HepG2 (cell line): ENCODE data around the gene CYBC1. TPM values are rescaled to one million over a fixed set of nuclear protein-coding genes. Genes with fewer than 3 reads are reported as not detected.

Experiments used
- FOXA1 ChIP-seq, 2 experiments: fragments of 450-650 bp in 1 of 2; sonication (generic) in 1 of 2; formaldehyde crosslinking in 1 of 2; IDR thresholded peaks; 2 replicates each; pipeline versions ENCODE4 v1.4.0 to v1.6.1; 2016 to 2020; ENCODE audit warnings: missing genetic modification reagents in 1 of 2
- KDM5B ChIP-seq: sonication (generic); formaldehyde crosslinking; IDR thresholded peaks from 2 replicates; pipeline ENCODE4 v1.4.0; 2020; ENCODE audit warnings: missing genetic modification reagents, mild to moderate bottlenecking, borderline replicate concordance
- KIAA2018 ChIP-seq: sonication (generic); formaldehyde crosslinking; IDR thresholded peaks from 2 replicates; pipeline ENCODE4 v1.5.0; 2020; ENCODE audit warnings: mild to moderate bottlenecking, missing genetic modification reagents, borderline replicate concordance
- POGZ ChIP-seq: sonication (generic); formaldehyde crosslinking; IDR thresholded peaks from 2 replicates; pipeline ENCODE4 v1.4.0; 2020; ENCODE audit warnings: mild to moderate bottlenecking, missing genetic modification reagents
- ZNF788 ChIP-seq: sonication (generic); formaldehyde crosslinking; IDR thresholded peaks from 2 replicates; pipeline ENCODE4 v1.5.0; 2020; ENCODE audit warnings: mild to moderate bottlenecking, missing genetic modification reagents, borderline replicate concordance
- polyA plus RNA-seq, 8 experiments: library from polyadenylated mRNA; depleted of rRNA in 3 of 8; stranded (reverse) in 7 of 8; unstranded in 1 of 8; fragments of >200 nt; fragmentation: Illumina TruSeq in 4 of 8; extraction: Trizol in 4 of 8; gene quantifications; 2 replicates each; pipeline versions ENCODE4 v1.2.1 to v1.2.3, GENCODE V29; 2011 to 2016; ENCODE audit warnings: low read depth in 4 of 8, missing spikeins in 1 of 8, mixed read lengths in 1 of 8; ENCODE audit not compliant: insufficient read depth in 1 of 8
- total RNA-seq, 5 experiments: library from RNA; depleted of rRNA; stranded (reverse); fragments of >200 nt; fragmentation: Illumina TruSeq; extraction: Trizol; gene quantifications; 2 replicates each; pipeline ENCODE4 v1.2.3, GENCODE V29; 2016; ENCODE audit warnings: low read depth in 1 of 5
- TF ChIP-seq, protein P1 (sequence below): sonication (generic); formaldehyde crosslinking; IDR thresholded peaks from 2 replicates; pipeline ENCODE4 v1.9.0; 2021; ENCODE audit warnings: mild to moderate bottlenecking, missing genetic modification reagents
- TF ChIP-seq, protein P2 (sequence below): sonication (generic); formaldehyde crosslinking; IDR thresholded peaks from 2 replicates; pipeline ENCODE4 v1.9.0; 2021; ENCODE audit warnings: missing genetic modification reagents, mild to moderate bottlenecking, borderline replicate concordance

The CYBC1 gene
- total and polyA plus RNA-seq, 2 of the 13 experiments (the other 11 are each of a cell fraction or from before 2014, with no cell fraction given): 43.4 to 44.1 TPM

GRCh38 chr17:82414548-82415281 lies 35.8 kb downstream of the CYBC1 start (continued):
- TF ChIP-seq KIAA2018 (no peak), KDM5B (CRISPR knock-in tag) (peak; percentile 94), ZNF788 (CRISPR knock-in tag) (peak; percentile 47; the same call in 1 of the 2 replicates), POGZ (CRISPR knock-in tag) (no peak), FOXA1 (IDR thresholded peaks at IDR 0.05) (no peak), FOXA1 (CRISPR knock-in tag; IDR thresholded peaks at IDR 0.05) (no peak)
- TF ChIP-seq, protein P1, sequence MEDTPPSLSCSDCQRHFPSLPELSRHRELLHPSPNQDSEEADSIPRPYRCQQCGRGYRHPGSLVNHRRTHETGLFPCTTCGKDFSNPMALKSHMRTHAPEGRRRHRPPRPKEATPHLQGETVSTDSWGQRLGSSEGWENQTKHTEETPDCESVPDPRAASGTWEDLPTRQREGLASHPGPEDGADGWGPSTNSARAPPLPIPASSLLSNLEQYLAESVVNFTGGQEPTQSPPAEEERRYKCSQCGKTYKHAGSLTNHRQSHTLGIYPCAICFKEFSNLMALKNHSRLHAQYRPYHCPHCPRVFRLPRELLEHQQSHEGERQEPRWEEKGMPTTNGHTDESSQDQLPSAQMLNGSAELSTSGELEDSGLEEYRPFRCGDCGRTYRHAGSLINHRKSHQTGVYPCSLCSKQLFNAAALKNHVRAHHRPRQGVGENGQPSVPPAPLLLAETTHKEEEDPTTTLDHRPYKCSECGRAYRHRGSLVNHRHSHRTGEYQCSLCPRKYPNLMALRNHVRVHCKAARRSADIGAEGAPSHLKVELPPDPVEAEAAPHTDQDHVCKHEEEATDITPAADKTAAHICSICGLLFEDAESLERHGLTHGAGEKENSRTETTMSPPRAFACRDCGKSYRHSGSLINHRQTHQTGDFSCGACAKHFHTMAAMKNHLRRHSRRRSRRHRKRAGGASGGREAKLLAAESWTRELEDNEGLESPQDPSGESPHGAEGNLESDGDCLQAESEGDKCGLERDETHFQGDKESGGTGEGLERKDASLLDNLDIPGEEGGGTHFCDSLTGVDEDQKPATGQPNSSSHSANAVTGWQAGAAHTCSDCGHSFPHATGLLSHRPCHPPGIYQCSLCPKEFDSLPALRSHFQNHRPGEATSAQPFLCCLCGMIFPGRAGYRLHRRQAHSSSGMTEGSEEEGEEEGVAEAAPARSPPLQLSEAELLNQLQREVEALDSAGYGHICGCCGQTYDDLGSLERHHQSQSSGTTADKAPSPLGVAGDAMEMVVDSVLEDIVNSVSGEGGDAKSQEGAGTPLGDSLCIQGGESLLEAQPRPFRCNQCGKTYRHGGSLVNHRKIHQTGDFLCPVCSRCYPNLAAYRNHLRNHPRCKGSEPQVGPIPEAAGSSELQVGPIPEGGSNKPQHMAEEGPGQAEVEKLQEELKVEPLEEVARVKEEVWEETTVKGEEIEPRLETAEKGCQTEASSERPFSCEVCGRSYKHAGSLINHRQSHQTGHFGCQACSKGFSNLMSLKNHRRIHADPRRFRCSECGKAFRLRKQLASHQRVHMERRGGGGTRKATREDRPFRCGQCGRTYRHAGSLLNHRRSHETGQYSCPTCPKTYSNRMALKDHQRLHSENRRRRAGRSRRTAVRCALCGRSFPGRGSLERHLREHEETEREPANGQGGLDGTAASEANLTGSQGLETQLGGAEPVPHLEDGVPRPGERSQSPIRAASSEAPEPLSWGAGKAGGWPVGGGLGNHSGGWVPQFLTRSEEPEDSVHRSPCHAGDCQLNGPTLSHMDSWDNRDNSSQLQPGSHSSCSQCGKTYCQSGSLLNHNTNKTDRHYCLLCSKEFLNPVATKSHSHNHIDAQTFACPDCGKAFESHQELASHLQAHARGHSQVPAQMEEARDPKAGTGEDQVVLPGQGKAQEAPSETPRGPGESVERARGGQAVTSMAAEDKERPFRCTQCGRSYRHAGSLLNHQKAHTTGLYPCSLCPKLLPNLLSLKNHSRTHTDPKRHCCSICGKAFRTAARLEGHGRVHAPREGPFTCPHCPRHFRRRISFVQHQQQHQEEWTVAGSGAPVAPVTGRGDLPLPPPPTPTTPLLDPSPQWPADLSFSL (CRISPR knock-in tag): no peak
- TF ChIP-seq, protein P2, sequence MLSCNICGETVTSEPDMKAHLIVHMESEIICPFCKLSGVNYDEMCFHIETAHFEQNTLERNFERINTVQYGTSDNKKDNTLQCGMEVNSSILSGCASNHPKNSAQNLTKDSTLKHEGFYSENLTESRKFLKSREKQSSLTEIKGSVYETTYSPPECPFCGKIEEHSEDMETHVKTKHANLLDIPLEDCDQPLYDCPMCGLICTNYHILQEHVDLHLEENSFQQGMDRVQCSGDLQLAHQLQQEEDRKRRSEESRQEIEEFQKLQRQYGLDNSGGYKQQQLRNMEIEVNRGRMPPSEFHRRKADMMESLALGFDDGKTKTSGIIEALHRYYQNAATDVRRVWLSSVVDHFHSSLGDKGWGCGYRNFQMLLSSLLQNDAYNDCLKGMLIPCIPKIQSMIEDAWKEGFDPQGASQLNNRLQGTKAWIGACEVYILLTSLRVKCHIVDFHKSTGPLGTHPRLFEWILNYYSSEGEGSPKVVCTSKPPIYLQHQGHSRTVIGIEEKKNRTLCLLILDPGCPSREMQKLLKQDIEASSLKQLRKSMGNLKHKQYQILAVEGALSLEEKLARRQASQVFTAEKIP (CRISPR knock-in tag): 0 out of 2 replicates have a peak, but pooled peaks have one; percentile 41
